K562 (cell line): Measurements from ENCODE around the gene MBP. TPM values are rescaled to one million over a fixed set of nuclear protein-coding genes. Genes with fewer than 3 reads are reported as not detected.

Experiments used
- ATAC-seq: fragments of 200-7000 bp; cut with Tn5 transposase; 3 replicates; pipeline ENCODE4 v1.9.1; 2020; ENCODE audit warnings: moderate library complexity
- BruUV-seq: library from RNA; stranded (reverse); fragments of 400-500 nt; replicated peaks from 2 replicates; lab custom pipeline; 2021; lab: Mats Ljungman, UMichigan
- CTCF ChIA-PET: fragments of 300-600 bp; formaldehyde crosslinking; extraction: SDS; loops from one replicate; lab custom pipeline; 2021; ENCODE audit warnings: low intra/inter-chr PET ratio; lab: Yijun Ruan, JAX
- POLR2A ChIA-PET: fragments of 300-600, 350-650 bp; sonication (Branson Sonifier 250); formaldehyde crosslinking; extraction: SDS; loops from one replicate; lab custom pipeline; 2021; ENCODE audit warnings: antibody characterized with exemption, inconsistent platforms; lab: Yijun Ruan, JAX
- DNase-seq, 4 experiments: peaks; one replicate each; pipeline versions ENCODE4 v3.0.0 to v3.0.0-alpha.2; 2011 to 2018; ENCODE audit warnings: low spot score in 3 of 4, mixed read lengths in 3 of 4; ENCODE audit errors: extremely low read depth in 1 of 4
- FAIRE-seq: peaks from 2 replicates; lab custom pipeline; 2011; peaks lifted over from hg19 to GRCh38; lab: Jason Lieb, UNC
- H2AFZ ChIP-seq: 2 replicates; pipeline ENCODE4 v1.6.0; 2011; ENCODE audit warnings: low read depth, low read length, control low read depth, inconsistent platforms
- H3K27ac ChIP-seq: fragments of 200-600 bp; 3 replicates; pipeline ENCODE4 v1.8.0; 2011; ENCODE audit warnings: low read depth, mild to moderate bottlenecking, control low read depth, inconsistent platforms, low read length, moderate library complexity, mixed read lengths; ENCODE audit errors: extremely low read depth
- H3K27me3 ChIP-seq, 2 experiments: fragments of 300-600 bp in 1 of 2; 2 replicates in 1 of 2; 3 replicates in 1 of 2; pipeline versions ENCODE4 v1.6.0 to v1.8.0; 2011; ENCODE audit warnings: inconsistent platforms in 2 of 2, low read length in 2 of 2, mild to moderate bottlenecking in 1 of 2, mixed read lengths in 1 of 2, moderate library complexity in 1 of 2; ENCODE audit not compliant: control insufficient read depth in 2 of 2, insufficient read depth in 2 of 2
- H3K36me3 ChIP-seq: fragments of 300-600 bp; 3 replicates; pipeline ENCODE4 v1.8.0; 2011; ENCODE audit warnings: mild to moderate bottlenecking, low read length, inconsistent platforms; ENCODE audit not compliant: control insufficient read depth, insufficient read depth
- H3K4me1 ChIP-seq, 2 experiments: fragments of 200-600 bp in 1 of 2; replicated peaks in 1 of 2; 2 replicates in 1 of 2; 3 replicates in 1 of 2; pipeline versions ENCODE4 v1.5.1 to v1.8.0; 2011; ENCODE audit warnings: inconsistent platforms in 2 of 2, low read length in 2 of 2, mild to moderate bottlenecking in 1 of 2, mixed read lengths in 1 of 2, moderate library complexity in 1 of 2; ENCODE audit not compliant: control insufficient read depth in 2 of 2, insufficient read depth in 2 of 2
- H3K4me2 ChIP-seq: 2 replicates; pipeline ENCODE4 v1.6.1; 2011; ENCODE audit warnings: low read length, control low read depth, inconsistent platforms, mixed read lengths; ENCODE audit not compliant: insufficient read depth
- H3K4me3 ChIP-seq: fragments of 200-600 bp; sonication (generic), shearing (Covaris generic); 2 replicates; pipeline ENCODE4 v1.5.1; 2016; ENCODE audit warnings: control low read depth, inconsistent platforms
- H3K79me2 ChIP-seq: fragments of 200-600 bp; 3 replicates; pipeline ENCODE4 v1.8.0; 2011; ENCODE audit warnings: low read length, inconsistent platforms; ENCODE audit not compliant: control insufficient read depth, insufficient read depth
- H3K9ac ChIP-seq, 2 experiments: 2 replicates each; pipeline versions ENCODE4 v1.6.0 to v1.6.1; 2011; ENCODE audit warnings: low read depth in 2 of 2, low read length in 2 of 2, control low read depth in 1 of 2, inconsistent platforms in 1 of 2, mild to moderate bottlenecking in 1 of 2, mixed read lengths in 1 of 2; ENCODE audit not compliant: insufficient read depth in 1 of 2
- H3K9me1 ChIP-seq: one replicate; pipeline ENCODE4 v1.6.0; 2011; ENCODE audit warnings: inconsistent platforms, mild to moderate bottlenecking, low read length, moderate library complexity; ENCODE audit not compliant: control insufficient read depth, insufficient read depth
- H3K9me3 ChIP-seq: replicated peaks from 2 replicates; pipeline ENCODE4 v1.5.1; 2011; ENCODE audit warnings: low read depth, low read length, inconsistent platforms; ENCODE audit not compliant: control insufficient read depth, insufficient read depth
- H4K20me1 ChIP-seq: replicated peaks from 2 replicates; pipeline ENCODE4 v1.6.1; 2011; ENCODE audit warnings: low read length, inconsistent platforms, mixed read lengths; ENCODE audit not compliant: control insufficient read depth, insufficient read depth
- ATF6 ChIP-seq: sonication (generic); formaldehyde crosslinking; IDR thresholded peaks from 2 replicates; pipeline ENCODE4 v1.4.0; 2020; ENCODE audit warnings: mild to moderate bottlenecking, missing genetic modification reagents
- BHLHE40 ChIP-seq: IDR thresholded peaks from 2 replicates; pipeline ENCODE4 v1.6.1; 2011; ENCODE audit warnings: low read length, improper control_type of control experiment
- BMI1 ChIP-seq: fragments of 150-350 bp; IDR thresholded peaks from 2 replicates; pipeline ENCODE4 v1.6.1; 2014; ENCODE audit warnings: low read length
- CCNT2 ChIP-seq: IDR thresholded peaks from 2 replicates; pipeline ENCODE4 v1.6.1; 2011; ENCODE audit warnings: borderline replicate concordance, low read depth, mild to moderate bottlenecking, moderate library complexity, mixed read lengths, low read length; ENCODE audit not compliant: insufficient read length; ENCODE audit errors: extremely low read depth
- CREB3L1 ChIP-seq: fragments of 450-650 bp; IDR thresholded peaks from 2 replicates; pipeline ENCODE4 v1.6.1; 2014; ENCODE audit warnings: low read depth, mild to moderate bottlenecking, moderate library complexity, borderline replicate concordance
- E2F8 ChIP-seq: fragments of 450-650 bp; IDR thresholded peaks from 2 replicates; pipeline ENCODE4 v1.7.1; 2018; ENCODE audit warnings: mild to moderate bottlenecking, low read depth; ENCODE audit not compliant: partially characterized antibody
- HNRNPUL1 ChIP-seq: fragments of 200-400 bp; formaldehyde crosslinking; IDR thresholded peaks from 2 replicates; pipeline ENCODE4 v1.6.1; 2017; ENCODE audit warnings: low read length
- POLR2A ChIP-seq: fragments of 450-650 bp; conservative IDR thresholded peaks from 2 replicates; pipeline ENCODE4 v1.6.1; 2016
- PTTG1 ChIP-seq: fragments of 450-650 bp; IDR thresholded peaks from 2 replicates; pipeline ENCODE4 v1.6.1; 2016; ENCODE audit warnings: low read depth, mild to moderate bottlenecking, missing genetic modification characterization, missing compliant biosample characterization
- RCOR1 ChIP-seq, 2 experiments: IDR thresholded peaks; 2 replicates each; pipeline ENCODE4 v1.6.1; 2012; ENCODE audit warnings: low read depth in 2 of 2, low read length in 2 of 2, borderline replicate concordance in 1 of 2, improper control_type of control experiment in 1 of 2
- TFAP4 ChIP-seq: sonication (generic); formaldehyde crosslinking; IDR thresholded peaks from 2 replicates; pipeline ENCODE4 v1.8.0; 2022; ENCODE audit warnings: missing genetic modification reagents, mild to moderate bottlenecking, moderate library complexity, borderline replicate concordance
- ZNF12 ChIP-seq: sonication (generic); formaldehyde crosslinking; IDR thresholded peaks from 2 replicates; pipeline ENCODE4 v1.4.0; 2020; ENCODE audit warnings: mild to moderate bottlenecking, missing genetic modification reagents
- ZNF124 ChIP-seq: sonication (generic); formaldehyde crosslinking; IDR thresholded peaks from 2 replicates; pipeline ENCODE4 v1.8.1; 2022; ENCODE audit warnings: missing genetic modification reagents
- ZNF764 ChIP-seq: fragments of 250-450 bp; sonication (Bioruptor Pico); IDR thresholded peaks from 2 replicates; pipeline ENCODE4 v1.4.0; 2020; ENCODE audit warnings: low read depth, mild to moderate bottlenecking, moderate library complexity
- WGBS: fragments of 100-300 bp; shearing (Covaris generic); methylation state at CpG from one replicate; pipeline ENCODE4 v1.1.6; 2016; ENCODE audit warnings: low coverage, mixed read lengths; ENCODE audit not compliant: insufficient coverage; ENCODE audit errors: missing lambda C conversion rate; 5-methylcytosine and 5-hydroxymethylcytosine counted together
- in situ Hi-C: fragments of 300-500 bp; cut with MboI; formaldehyde crosslinking; loops from 4 replicates; pipeline ENCODE4 v1.15.0; 2018; ENCODE audit warnings: inconsistent platforms, mixed read lengths
- intact Hi-C: fragments of 100-400 bp; cut with micrococcal nuclease; formaldehyde crosslinking; loops from 2 replicates; pipeline ENCODE4 v1.14.2; 2022
- polyA plus RNA-seq, 8 experiments: library from polyadenylated mRNA; depleted of rRNA in 4 of 8; stranded (reverse) in 5 of 8; unstranded in 3 of 8; fragments of >200 nt; fragmentation: Nextera tagmentation in 2 of 8; fragmentation: Illumina TruSeq in 1 of 8; extraction: Ambion mirVana in 2 of 8; extraction: Trizol in 1 of 8; gene quantifications; 2 replicates each; pipeline versions ENCODE4 v1.2.1 to v1.2.3, GENCODE V29; 2011 to 2014; ENCODE audit warnings: inconsistent platforms in 1 of 8, missing spikeins in 1 of 8
- total RNA-seq, 7 experiments: library from RNA; depleted of rRNA in 6 of 7; stranded (reverse); fragments of >200 nt in 6 of 7; fragmentation: Illumina TruSeq in 2 of 7; extraction: Trizol in 2 of 7; gene quantifications; 2 replicates each; pipeline versions ENCODE4 v1.2.1 to v1.2.3, GENCODE V29; 2011 to 2021; ENCODE audit warnings: low replicate concordance in 1 of 7

Gene MBP
- total and polyA plus RNA-seq, 9 of the 15 experiments (the other 6 are each of a cell fraction or from before 2014, with no cell fraction given): 0.09 TPM; not detected in 8

- H2AFZ ChIP-seq: no peak overlapping the region
- H3K9ac ChIP-seq: 0 out of 4 replicates have a peak overlapping the region, but pooled peaks of 1 of the 2 experiments have one; percentile 64
- no peaks in the 10 kb centered on the region for H3K4me1 ChIP-seq
- H3K9me1 ChIP-seq: no peaks in the 10 kb centered on the region
- ATAC-seq (no peak), DNase-seq (no peak), FAIRE-seq (no peak)
- POLR2A ChIA-PET: no interaction called here
- no peak overlapping the region for H3K27ac ChIP-seq
- peaks cover 11% of the 10 kb centered on the region; the same call in 1 of the 3 replicates for H3K36me3 ChIP-seq
- BruUV-seq: no TSS peak
- no peak overlapping the region for H3K4me2 ChIP-seq
- H3K79me2 ChIP-seq: no peaks in the 10 kb centered on the region
- intact Hi-C loops: no loop called here
- in situ Hi-C loops: no loop called here
- WGBS: 86% methylated on average over 15 of the region's 18 CpGs
- H4K20me1 ChIP-seq: no peaks in the 10 kb centered on the region
- CTCF ChIA-PET: no interaction called here
- no peaks in the 10 kb centered on the region for H3K9me3 ChIP-seq
- H3K4me3 ChIP-seq: no peak overlapping the region
- no peaks in the 10 kb centered on the region for H3K27me3 ChIP-seq
- TF ChIP-seq BHLHE40 (no peak), ZNF12 (CRISPR knock-in tag) (no peak), E2F8 (no peak), RCOR1 (IDR thresholded peaks at IDR 0.05; ENCODE audit: borderline replicate concordance in 1 of 2, low read depth in 2 of 2, low read length in 2 of 2) (no peak), CREB3L1 (no peak), CCNT2 (no peak), POLR2A (no peak), ZNF764 (CRISPR knock-in tag) (no peak), PTTG1 (tag) (no peak), HNRNPUL1 (no peak), TFAP4 (CRISPR knock-in tag) (no peak), BMI1 (no peak), ATF6 (CRISPR knock-in tag) (no peak), ZNF124 (CRISPR knock-in tag) (no peak)
These were observed 174.9 kb downstream of the MBP start for GRCh38 chr18:76957384-76958355.
